NCI-H128 (cell line): ENCODE data around the gene PKD1.
"Not testable (repeated sequence)": the region's sequence is repeated elsewhere in the genome, so short reads cannot be mapped to it uniquely, and the experiment has no call there.

Source experiments
- DNase-seq: peaks from one replicate; lab custom pipeline; 2025; ENCODE audit not compliant: unreplicated experiment; lab: John Stamatoyannopoulos, UW

Gene PKD1

GRCh38 chr16:2126161-2126743, 9.4 kb downstream of the PKD1 start:
- not testable (repeated sequence) for DNase-seq

- not testable (repeated sequence) for DNase-seq
Observed at GRCh38 chr16:2125609-2126008, 10.1 kb downstream of the PKD1 start.

- DNase-seq: not testable (repeated sequence)
Observed at GRCh38 chr16:2124694-2125444, 10.8 kb downstream of the PKD1 start.

GRCh38 chr16:2124377-2124693, 11.4 kb downstream of the PKD1 start:
- not testable (repeated sequence) for DNase-seq

DNA sequence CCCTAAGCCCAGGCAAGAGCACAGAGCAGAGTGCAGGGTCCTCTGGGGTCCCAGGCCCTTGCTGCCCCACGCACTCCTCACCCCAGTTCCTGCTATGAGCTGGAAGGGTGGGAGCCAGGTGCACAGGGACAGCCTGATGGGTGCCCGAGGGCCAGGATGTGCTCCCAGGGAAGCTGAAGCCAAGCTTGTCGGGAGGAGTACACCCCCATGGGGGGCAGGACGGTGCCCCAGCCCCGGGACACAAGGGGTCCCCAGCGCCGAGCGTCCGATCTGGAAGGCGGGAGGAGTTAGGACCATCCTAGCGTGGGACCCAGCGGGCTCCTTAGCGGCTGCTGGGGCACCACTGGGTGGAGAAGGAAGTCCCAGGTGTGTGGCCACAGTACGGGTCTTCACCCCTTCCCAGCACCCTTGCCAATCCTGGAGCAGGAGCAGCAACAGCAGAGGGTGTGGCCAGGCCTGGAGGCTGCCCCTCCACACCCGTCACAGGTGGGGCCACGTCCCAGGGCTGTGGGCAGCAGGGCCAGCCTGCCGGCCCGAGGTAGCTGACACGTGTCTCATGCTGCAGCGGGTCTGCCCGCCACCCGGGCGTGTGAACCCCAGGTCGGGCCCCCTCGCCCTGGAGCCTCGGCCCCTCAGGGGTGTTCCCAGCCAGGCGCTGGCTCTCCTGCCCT, 11.9 kb downstream of the PKD1 start:
- not testable (repeated sequence) for DNase-seq

DNA sequence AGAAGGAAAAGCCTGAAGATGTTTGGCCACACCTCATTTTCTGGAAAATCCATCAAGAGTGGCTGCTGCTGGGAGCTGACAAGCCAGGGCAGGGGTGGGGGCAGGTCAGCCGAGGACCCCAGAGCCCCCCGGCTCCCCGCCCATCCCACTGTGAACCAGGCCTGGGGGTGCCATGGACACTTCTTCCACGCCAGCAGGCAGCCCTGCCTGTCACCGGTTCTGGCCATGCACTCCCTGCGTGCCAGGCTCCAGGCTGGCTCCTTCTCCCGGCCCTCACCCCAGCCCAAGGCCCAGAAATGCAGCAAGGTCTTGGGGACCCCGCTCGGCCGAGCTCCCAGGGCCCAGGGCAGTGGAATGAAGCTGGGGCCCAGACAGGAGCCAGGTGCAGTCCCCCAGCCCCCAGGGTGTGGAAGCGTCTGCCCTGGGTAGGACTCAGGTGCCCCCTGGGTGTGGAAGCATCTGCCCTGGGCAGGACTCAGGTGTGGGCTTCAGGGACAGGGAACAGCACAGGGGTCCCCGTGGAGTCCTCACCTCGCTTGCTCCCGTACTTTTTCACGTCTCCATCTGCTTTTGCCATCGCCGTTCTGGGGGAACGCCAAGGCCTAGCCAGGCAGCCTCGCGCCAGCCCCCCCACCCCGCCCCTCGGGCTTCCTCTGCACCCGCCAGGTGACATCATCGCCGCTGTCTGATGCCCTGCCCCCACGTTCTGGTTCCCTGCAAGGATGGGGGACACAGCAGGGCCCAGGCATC, 12.6 kb downstream of the PKD1 start:
- not testable (repeated sequence) for DNase-seq

DNA sequence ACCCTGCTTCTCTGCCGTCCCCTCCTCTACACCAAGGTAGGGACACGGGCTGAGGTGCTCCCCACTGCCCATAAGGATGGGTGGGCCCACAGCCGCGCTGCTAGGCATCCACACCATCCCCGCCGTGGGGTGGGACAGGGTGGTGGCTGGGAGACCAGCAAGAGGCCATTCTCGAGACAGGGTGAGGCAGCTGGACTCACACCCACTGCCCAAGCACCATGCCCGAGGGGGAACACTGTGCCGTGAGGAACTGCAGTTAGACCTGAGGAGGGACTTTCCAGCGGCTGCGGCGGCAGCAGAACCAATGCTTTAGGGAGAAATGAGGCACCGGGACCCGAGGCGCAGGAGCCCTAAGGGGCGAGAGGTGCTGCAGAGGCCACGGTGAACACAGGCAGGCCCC, 13.3 kb downstream of the PKD1 start:
- no peak for DNase-seq

- no peak for DNase-seq
Observed at GRCh38 chr16:2121853-2122252, 13.8 kb downstream of the PKD1 start.

DNA sequence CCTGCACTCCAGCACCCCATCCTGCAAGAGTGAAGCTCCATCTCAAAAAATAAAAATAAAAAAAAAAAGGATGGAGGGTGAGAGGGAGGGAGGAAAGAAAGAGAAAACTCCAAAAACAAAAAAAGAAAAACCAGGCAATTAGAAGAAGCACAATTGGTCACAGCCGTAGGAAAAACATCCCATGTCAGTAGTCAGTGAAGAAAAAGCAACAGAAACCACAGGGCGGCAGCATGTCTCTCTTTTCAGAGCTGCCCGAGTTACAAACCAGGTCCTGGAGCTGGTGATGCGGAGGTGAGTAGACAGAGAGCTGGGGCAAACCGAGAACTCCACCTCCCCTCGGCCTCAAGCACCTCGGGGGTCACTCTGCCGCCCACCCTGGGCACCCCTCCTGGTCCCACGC, 14.4 kb downstream of the PKD1 start:
- DNase-seq: not testable (repeated sequence)

DNA sequence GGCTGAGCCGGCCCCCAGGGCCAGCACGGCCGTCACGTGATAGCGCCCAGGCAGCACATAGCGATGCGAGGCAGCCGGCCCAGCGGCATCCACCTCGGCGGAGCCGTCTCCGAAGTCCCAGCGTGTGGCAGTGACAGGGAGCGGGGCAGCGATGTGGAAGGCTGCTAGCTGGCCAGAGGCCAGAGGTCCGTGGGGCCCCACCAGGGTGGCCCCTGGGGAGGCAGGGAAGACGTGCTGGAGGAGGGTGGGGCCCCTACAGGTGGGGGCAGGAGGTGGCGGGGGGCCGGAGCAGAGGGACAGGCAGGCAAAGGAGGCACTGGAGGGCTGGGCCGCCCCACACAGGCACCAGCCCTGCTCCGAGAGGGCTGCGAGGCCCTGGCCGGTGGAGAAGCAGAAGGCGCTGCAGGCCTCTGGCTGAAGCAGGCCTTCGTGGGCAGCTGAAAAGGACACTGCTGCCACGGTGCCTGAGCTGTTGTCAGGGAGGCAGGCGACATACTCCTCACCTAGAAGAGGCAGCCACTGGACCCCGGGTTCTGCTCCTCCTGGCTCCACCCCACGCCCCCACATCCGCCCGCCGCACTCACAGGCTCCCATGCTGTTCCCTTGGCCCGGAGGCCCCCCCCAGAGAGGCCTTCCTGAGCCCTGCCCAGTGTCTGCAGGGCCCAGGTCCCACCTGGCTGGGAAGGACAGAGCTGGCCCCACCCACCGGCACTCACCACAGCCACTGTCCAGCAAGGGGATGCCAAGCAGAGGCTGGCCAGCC, 17.6 kb downstream of the PKD1 start:
- not testable (repeated sequence) for DNase-seq

DNA sequence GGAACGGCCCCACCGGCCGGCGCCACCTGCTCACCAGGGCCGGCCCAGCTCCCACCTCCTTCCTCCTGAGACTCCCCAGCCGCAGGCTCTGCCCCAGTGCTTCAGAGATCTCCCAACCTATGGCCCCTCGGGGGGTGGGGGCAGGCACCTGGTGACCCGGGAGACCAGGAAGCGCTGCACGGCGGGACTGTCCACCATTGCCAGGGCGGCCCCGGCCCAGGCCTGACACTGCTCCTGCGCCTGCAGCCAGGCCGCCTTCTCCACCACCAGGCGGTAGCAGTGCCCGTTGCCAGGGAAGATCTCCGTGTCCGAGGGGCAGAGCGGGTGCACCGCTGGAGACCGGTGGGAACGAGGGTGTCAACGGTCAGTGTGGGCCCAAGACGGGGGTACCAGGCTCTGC, 18.4 kb downstream of the PKD1 start:
- DNase-seq: not testable (repeated sequence)

DNA sequence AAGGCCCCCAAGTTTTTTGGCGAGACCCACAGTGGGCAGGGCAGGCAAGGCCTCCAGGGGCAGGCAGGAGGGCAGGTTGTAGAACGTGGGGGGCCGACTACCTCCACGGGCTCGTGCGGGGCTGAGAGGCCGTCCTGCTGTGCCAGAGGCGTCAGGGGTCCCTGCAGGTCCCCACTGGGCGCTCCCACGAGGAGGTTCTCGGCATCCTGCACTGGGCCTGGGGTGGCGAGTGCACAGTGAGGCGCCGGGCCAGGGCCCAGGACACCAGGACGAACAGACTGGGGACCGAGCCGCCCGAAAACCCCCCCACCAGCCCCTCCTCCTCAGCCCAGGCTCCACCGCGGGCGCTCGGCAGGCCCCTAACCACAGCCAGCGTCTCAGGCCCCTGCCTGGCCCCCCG, 19.3 kb downstream of the PKD1 start:
- not testable (repeated sequence) for DNase-seq

DNA sequence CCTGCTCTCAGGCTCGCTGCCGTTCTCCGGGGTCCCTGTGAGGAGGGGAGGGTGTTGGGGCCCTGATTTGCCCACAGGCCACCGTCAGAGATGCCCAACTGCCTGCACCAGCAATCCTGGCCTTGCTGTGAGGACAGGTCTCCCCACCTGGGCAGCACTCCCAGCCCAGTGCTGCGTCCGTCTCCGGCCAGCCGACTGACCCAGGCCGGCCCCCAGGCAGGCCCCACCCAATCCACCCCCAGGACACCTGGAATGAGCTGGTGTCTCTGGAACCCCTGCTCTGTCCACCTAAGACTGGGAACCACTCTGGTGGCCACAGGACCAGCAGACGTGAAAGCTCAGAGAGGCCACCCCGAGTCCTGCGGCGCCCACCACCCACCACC, 20.1 kb downstream of the PKD1 start:
- DNase-seq: no peak

DNA sequence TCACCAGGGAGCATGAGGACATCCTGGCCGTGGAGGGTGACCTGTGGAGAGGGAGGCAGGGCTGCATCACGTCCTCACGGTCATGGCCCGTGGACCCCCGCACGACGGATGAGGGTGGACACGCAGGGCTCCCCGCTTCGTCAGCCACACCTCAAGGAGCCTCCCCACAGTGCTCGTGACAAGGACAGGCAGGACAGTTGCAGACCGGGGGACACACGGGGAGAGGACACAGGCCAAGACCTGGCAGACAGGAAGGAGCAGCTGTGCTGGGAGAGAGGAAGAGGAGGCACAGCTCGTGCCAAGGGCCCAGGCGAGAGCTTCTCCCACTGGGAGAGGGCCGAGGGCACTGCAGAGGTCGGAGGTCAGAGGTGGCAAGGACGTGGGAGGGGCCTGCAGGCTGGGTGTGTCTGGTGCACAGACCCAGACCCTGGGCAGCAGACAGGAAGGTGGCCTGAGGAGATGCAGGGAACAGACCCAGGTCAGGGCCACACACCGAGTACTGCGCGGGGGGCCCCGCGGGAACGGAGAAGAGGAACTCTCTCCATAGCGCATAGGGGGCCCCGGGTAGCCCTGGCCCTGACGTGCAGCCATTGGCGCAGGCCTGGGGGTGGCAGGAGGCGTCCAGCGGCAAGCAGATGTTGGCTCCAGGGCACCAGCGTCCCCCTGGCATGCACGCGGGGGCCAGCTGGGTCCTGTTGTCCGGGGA, 20.7 kb downstream of the PKD1 start:
- not testable (repeated sequence) for DNase-seq

- not testable (repeated sequence) for DNase-seq
Observed at GRCh38 chr16:2114225-2114624, 21.5 kb downstream of the PKD1 start.

DNA sequence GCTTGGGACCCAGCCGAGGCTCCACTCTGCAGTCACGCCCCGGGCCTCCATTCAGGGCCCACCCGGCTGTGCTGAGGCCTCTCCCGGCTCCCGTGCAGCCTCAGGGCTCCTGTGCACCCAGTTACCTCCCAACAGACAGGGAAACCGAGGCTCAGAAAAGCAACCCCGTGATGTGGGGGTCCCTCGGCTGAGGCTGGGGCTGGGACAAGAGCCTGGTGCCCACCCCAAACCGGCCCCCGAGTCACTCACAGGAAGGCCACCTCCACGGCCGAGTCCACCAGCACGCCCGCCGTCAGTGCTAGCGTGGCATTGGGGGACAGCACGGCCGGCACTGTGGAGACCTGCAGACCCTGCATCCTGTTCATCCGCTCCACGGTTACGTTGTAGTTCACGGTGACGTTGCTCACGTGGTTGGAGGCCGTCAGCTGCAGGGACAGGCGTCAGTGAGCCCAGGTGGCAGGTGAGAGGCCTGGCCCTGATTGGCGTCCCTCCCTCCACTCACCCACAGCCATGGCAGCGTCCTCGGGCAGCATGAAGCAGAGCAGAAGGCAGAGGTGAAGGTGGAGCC, 23.1 kb downstream of the PKD1 start:
- DNase-seq: not testable (repeated sequence)

GRCh38 chr16:2111412-2112335, 24.0 kb downstream of the PKD1 start:
- not testable (repeated sequence) for DNase-seq

DNA sequence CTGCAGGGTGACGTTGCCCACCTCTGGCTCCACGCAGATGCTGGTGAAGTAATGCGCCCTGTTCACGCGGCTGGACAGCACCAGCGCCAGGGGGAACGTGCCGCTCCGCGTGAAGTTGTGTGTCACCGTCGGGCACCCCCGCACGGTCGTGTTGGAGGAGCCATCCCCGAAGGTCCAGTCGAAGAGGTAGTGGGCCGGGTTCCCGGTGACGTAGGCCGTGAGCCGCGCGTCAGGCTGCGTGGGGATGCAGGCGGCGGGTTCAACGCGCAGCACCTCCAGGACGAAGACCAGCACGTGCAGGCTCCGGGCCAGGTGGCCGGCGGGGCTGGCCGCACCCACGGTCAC, 24.7 kb downstream of the PKD1 start:
- not testable (repeated sequence) for DNase-seq
